Ascending aorta (tissue), 2 donors: Measurements from ENCODE around the gene HM13. TPM values are rescaled to one million over a fixed set of nuclear protein-coding genes. Genes with fewer than 3 reads are reported as not detected.

Source experiments
- DNase-seq, 2 donors: peaks; one replicate each; pipeline ENCODE4 v3.0.0-alpha.2; 2019; ENCODE audit warnings: low spot score in 2 of 2
- H3K27ac ChIP-seq, 2 donors: fragments of 200-600 bp; sonication (generic); one replicate each; pipeline ENCODE4 v1.5.1; 2016 to 2017; ENCODE audit warnings: mild to moderate bottlenecking in 1 of 2
- H3K27me3 ChIP-seq: fragments of 200-600 bp; sonication (generic); one replicate; pipeline ENCODE4 v1.5.1; 2017
- H3K36me3 ChIP-seq, 2 donors: fragments of 200-600 bp; sonication (generic); one replicate each; pipeline ENCODE4 v1.5.1; 2016
- H3K4me1 ChIP-seq, 2 donors: fragments of 200-600 bp; sonication (generic); one replicate each; pipeline ENCODE4 v1.5.1; 2016 to 2017; ENCODE audit warnings: mild to moderate bottlenecking in 1 of 2
- H3K4me3 ChIP-seq, 2 donors: fragments of 200-600 bp; sonication (generic); one replicate each; pipeline ENCODE4 v1.5.1; 2016 to 2017; ENCODE audit warnings: mild to moderate bottlenecking in 1 of 2
- H3K9me3 ChIP-seq, 2 donors: fragments of 200-600 bp; sonication (generic); one replicate each; pipeline ENCODE4 v1.5.1; 2016
- CTCF ChIP-seq, 3 experiments: fragments of 200-600 bp in 2 of 3; fragments of 450-650 bp in 1 of 3; sonication (generic) in 2 of 3; IDR thresholded peaks; one replicate each; pipeline ENCODE4 v1.5.1; 2016 to 2019; ENCODE audit warnings: antibody characterized with exemption in 3 of 3, mild to moderate bottlenecking in 1 of 3, moderate library complexity in 1 of 3
- intact Hi-C: fragments of 100-400 bp; cut with DNase I; formaldehyde crosslinking; loops from one replicate; pipeline ENCODE4 v1.15.1; 2023
- total RNA-seq: library from RNA; depleted of rRNA; stranded (reverse); fragments of >200 nt; gene quantifications from one replicate; pipeline ENCODE4 v1.1.0, GENCODE V29; 2016

HM13 gene
- total RNA-seq, 1 donor from 2014 or later: 84.9 TPM

DNA sequence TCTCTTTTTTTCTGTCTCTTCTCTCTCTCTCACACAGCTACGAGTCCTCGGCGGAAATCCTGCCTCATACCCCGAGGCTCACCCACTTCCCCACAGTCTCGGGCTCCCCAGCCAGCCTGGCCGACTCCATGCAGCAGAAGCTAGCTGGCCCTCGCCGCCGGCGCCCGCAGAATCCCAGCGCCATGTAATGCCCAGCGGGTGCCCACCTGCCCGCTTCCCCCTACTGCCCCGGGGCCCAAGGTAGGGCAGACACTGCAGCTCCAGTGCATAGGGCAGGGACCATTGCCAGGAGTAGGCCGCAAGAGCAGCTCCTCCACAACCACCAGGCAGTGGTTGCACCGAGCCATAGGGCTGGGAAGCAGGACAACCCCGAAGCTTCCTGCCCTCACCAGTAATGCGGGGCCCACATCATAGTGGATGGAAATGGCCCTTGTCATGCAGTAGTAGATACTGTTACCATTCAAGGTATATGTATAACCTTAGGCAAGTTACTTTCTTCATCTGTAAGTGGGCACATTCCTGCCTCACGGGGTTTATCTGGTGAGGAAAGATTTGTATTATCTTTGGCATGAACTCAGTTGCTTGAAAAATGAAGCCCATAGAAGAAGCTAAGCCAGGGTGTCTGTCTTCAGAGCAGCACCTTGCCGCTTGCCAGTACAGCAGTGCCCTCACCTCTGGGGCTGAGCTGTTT, 53.9 kb downstream of the HM13 start:
- intact Hi-C loops: no loop called here
- no peak for DNase-seq
- Histone ChIP-seq H3K4me3 (no peak overlapping the region), H3K9me3 (no peaks in the 10 kb centered on the region), H3K27me3 (no peaks in the 10 kb centered on the region), H3K27ac (peak overlapping the region; percentile 94 to 97), H3K4me1 (peaks cover 5 to 16% of the 10 kb centered on the region in 2 donors), H3K36me3 (peaks cover 17 to 33% of the 10 kb centered on the region in 2 donors)
- no peak for TF ChIP-seq CTCF (IDR thresholded peaks at IDR 0.05)

GRCh38 chr20:31568773-31569162, 54.5 kb downstream of the HM13 start:
- intact Hi-C loops: loop anchor here (1.0 kb wide), 1 partner anchor 45 kb away; no protein-coding TSS in a partner anchor

DNA sequence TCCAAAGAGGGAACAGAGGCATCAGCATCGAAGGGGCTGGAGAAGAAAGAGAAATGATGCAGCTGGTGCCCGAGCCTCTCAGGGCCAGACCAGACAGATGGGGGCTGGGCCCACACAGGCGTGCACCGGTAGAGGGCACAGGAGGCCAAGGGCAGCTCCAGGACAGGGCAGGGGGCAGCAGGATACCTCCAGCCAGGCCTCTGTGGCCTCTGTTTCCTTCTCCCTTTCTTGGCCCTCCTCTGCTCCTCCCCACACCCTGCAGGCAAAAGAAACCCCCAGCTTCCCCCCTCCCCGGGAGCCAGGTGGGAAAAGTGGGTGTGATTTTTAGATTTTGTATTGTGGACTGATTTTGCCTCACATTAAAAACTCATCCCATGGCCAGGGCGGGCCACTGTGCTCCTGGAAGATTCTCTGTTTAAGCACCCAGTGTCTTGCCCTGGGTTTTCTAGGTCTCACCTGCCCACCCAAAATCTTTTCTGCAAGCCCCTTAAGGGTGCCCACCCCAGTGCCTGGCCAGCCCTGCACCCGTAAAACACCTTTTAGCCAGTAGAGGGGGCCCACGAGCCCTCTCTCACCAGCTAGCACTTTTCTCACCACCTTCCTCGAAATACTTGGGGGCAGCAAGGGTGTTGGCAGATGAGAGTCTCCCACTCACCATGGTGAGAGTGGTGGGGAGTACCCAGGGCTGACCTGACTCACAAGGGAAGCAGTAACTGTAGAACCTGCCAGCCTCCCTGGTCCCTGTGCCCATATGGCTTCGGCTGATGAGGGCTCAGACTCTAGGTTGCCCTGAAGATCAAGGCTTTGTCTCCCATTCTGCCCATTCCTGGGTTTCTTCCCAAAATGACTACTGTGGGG, 55.1 kb downstream of the HM13 start:
- no peak overlapping the region for H3K4me3 ChIP-seq
- DNase-seq: peak in 1 of 2 donors; percentile 82
- TF ChIP-seq CTCF (IDR thresholded peaks at IDR 0.05): peak; percentile 75 to 87 (median 86)
- intact Hi-C loops: loop anchor here (1.0 kb wide), 1 partner anchor 44 kb away; no protein-coding TSS in a partner anchor
- peak overlapping the region; percentile 94 to 97 for H3K27ac ChIP-seq
- peaks cover 9 to 26% of the 10 kb centered on the region in 2 donors for H3K36me3 ChIP-seq
- H3K4me1 ChIP-seq: peaks cover 9 to 22% of the 10 kb centered on the region in 2 donors
- H3K9me3 ChIP-seq: no peaks in the 10 kb centered on the region
- no peaks in the 10 kb centered on the region for H3K27me3 ChIP-seq

More at GRCh38 chr20:31568773-31569162, 54.5 kb downstream of the HM13 start:
- Histone ChIP-seq H3K4me1 (peaks cover 9 to 21% of the 10 kb centered on the region in 2 donors), H3K36me3 (peaks cover 15 to 32% of the 10 kb centered on the region in 2 donors), H3K27me3 (no peaks in the 10 kb centered on the region), H3K4me3 (no peak overlapping the region), H3K9me3 (no peaks in the 10 kb centered on the region), H3K27ac (peak overlapping the region; percentile 94 to 97)
- no peak for DNase-seq
- no peak for TF ChIP-seq CTCF (IDR thresholded peaks at IDR 0.05)

DNA sequence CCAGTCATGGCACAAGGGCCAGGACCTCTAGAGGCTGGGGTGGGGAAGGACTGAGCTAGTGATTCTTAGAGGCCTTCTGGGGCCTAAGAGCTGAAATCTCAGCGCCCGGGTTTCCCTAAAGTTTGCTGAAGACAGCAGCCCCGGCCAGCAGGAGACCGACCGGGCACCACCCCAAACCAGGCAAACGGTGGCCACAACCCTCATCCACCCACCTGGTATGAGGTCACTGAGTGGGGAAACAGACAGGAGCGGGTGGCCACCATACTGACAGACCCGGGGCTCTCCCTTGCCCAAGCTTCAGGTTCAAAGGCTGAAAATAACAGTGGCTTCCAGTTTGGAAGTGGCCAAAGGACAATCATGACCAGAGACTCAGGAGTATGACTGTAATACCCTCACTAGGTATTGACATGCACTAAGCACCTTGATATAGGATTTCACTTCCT, 55.8 kb downstream of the HM13 start:
- no peak for TF ChIP-seq CTCF (IDR thresholded peaks at IDR 0.05)
- intact Hi-C loops: no loop called here
- H3K4me3 ChIP-seq: no peak overlapping the region
- no peaks in the 10 kb centered on the region for H3K9me3 ChIP-seq
- H3K4me1 ChIP-seq: peaks cover 9 to 22% of the 10 kb centered on the region in 2 donors
- peak overlapping the region; percentile 94 to 97 for H3K27ac ChIP-seq
- no peak for DNase-seq
- no peaks in the 10 kb centered on the region for H3K27me3 ChIP-seq
- peaks cover 2 to 20% of the 10 kb centered on the region in 2 donors for H3K36me3 ChIP-seq

DNA sequence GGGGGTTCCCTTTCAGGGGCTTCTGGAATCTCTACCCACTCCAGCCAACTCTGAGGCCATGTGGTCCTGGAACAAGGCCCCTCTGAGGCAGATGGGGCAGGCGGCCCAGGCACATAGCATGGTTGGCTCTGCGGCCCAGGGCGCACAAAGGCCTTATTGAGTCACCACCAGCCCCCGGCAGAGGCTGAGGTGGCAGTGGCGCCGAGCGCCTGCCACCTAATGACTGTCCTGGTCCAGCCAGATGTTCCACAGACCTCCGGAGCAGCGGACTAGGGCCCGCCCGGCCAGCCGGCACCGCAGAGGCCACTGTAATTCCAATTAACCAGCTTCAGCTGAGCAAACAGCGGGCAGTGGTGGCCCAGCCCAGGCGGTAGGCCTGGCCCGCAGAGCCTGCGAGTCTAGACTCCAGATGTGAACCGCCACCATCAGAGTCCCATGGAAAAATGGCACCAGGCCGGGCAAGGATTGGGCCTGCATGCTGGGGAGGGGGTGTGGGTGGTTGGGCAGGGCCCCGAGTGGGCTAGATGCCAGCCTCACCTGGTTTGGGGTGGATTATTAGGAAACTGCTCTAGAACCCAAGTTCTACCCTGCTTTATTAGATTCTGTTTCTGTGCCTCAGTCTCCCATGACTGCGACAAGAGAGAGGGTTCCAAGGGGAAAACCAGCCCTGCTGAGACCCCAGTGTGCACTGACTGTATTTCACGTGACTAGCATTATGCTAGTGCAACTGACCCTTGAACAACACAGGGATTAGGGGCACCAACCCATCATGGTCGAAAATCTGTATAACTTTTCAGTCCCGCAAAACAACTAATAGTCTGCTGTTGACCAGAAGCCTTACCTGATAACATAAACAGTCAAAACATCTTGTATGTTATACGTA, 56.7 kb downstream of the HM13 start:
- peaks cover 9 to 22% of the 10 kb centered on the region in 2 donors for H3K4me1 ChIP-seq
- H3K4me3 ChIP-seq: no peak overlapping the region
- no peaks in the 10 kb centered on the region for H3K9me3 ChIP-seq
- peak in 1 of 2 donors; percentile 70 for DNase-seq
- no peaks in the 10 kb centered on the region for H3K27me3 ChIP-seq
- H3K27ac ChIP-seq: peak overlapping the region; percentile 94 to 97
- peaks cover 0 to 12% of the 10 kb centered on the region in 2 donors for H3K36me3 ChIP-seq
- TF ChIP-seq CTCF (IDR thresholded peaks at IDR 0.05): no peak
- intact Hi-C loops: no loop called here
